Measurements from ENCODE around the gene CCNL1.
"Not testable (repeated sequence)": the region's sequence is repeated elsewhere in the genome, so short reads cannot be mapped to it uniquely, and the experiment has no call there.

CCNL1 gene

GRCh38 chr3:157103280-157103679 lies 56.7 kb downstream of the CCNL1 start:
- no peak for DNase-seq

- DNase-seq: not testable (repeated sequence)
Measured at GRCh38 chr3:157102595-157102994, 57.4 kb downstream of the CCNL1 start.

- no peak for DNase-seq
Measured at GRCh38 chr3:157102098-157102497, 57.8 kb downstream of the CCNL1 start.

GRCh38 chr3:157101486-157101885 lies 58.5 kb downstream of the CCNL1 start:
- no peak for DNase-seq

GRCh38 chr3:157100608-157101396 lies 59.1 kb downstream of the CCNL1 start:
- DNase-seq: no peak

GRCh38 chr3:157100096-157100477 lies 59.9 kb downstream of the CCNL1 start:
- DNase-seq: no peak

- DNase-seq: no peak
Measured at GRCh38 chr3:157099326-157100095, 60.4 kb downstream of the CCNL1 start.

GRCh38 chr3:157098823-157099185 lies 61.1 kb downstream of the CCNL1 start:
- DNase-seq: no peak

GRCh38 chr3:157098121-157098822 lies 61.7 kb downstream of the CCNL1 start:
- DNase-seq: no peak

All from fibroblast of skin of back (primary cell).